Hematopoietic multipotent progenitor cell treated with erythropoietin and hydrocortisone succinate and interleukin-3 and kit ligand, for 6 days (in vitro differentiated cells): Measurements from ENCODE around the gene CEP290.
"Not testable (repeated sequence)": the region's sequence is repeated elsewhere in the genome, so short reads cannot be mapped to it uniquely, and the experiment has no call there.

Source experiments
- DNase-seq: peaks from one replicate; pipeline ENCODE4 v3.0.0-alpha.2; 2015

CEP290 gene

DNA sequence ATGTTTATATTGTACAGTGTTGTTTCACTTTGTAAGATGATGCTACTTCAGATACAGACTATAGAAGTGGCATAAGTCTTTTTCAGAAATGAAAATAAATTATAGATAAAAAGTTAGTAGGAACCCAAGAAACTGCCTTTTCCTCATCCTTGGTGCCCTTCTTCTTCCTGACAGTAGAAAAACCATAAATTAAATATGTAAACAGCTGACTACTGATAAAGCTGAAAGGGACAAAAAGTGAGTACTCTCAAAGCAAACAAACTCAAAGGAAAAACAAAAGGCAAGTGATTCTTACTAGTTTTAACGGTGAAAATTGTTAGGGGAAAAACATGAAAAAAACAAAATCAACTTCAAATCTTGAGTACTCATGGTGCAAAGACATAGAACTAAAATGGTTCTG lies 104.1 kb downstream of the CEP290 start:
- DNase-seq, result no peak

DNA sequence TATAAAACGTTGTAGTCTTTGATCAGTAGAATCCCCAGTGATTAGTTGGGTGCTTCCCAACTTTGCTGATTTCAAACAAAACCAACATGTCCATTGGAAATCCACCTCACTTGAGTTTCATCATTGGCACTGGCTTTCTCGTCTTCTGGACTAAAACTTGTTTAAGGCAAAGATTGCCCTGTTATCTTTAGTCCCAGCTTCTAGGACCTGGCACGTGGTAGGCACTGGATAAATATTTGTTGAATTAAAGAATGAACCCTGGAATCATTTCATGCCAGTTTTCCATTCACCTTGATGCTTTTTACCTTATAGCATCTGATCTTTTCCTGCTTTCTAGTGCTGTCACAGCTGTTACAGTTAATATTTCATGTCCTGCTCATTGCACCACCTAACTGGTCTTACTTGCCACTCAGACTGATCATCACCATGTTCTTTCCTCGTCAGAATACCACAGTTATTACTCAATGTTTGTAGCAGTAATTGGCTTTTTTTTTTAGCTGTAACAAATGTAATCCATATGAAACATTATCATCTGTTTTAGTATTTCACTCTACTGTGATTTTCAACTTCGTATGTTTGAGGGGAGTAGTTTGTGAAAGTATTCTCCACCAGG lies 105.4 kb downstream of the CEP290 start:
- DNase-seq, result peak; percentile 74

DNA sequence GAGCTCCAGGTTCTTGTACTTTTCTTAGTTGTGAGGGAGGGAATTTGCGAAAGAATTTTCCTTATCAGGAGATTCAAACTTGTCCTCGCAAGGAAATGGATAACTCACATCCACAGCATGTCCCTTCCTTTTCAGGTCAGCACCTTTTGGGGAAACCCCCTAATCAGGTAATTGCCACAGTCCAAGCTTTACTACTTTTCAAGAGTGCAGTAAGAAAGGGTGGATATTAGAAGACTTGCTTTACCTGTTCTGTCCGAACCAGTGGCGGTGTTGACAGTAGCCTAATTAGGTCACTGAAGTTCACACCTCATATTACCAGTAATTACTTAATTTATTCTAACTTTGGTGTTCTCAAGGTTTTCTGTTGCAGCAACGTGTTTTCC lies 106.0 kb downstream of the CEP290 start:
- DNase-seq, result peak; percentile 23

DNA sequence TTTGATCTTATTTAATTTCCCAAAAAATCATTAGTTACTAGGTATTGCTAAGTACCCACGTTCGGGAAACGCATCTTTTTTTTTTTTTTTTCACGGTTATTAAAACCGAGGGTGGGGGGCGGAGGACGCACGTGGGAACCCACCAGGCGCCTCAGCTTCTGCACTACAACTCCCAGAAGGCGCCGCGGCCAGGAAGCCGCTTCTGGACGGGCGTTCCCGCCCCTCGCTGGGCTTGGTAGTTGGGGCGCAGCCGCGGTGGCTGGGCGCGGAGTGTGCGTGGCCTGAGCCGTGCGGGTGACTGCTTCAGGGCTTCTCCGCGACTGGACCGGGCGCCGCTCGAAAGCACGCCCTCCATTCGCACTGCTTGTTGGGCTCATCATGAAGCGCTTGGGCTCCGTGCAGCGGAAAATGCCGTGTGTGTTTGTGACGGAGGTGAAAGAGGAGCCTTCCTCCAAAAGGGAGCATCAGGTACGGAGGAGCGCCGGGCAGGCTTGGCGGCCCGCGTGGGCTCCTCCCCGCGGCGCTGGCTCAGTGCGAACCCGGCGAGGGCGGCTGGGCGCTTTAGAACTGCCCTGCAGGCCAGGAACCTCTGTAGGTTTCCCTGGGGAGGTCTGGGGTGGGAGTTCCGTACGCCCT lies 106.5 kb downstream of the CEP290 start:
- DNase-seq, result peak; percentile 95

DNA sequence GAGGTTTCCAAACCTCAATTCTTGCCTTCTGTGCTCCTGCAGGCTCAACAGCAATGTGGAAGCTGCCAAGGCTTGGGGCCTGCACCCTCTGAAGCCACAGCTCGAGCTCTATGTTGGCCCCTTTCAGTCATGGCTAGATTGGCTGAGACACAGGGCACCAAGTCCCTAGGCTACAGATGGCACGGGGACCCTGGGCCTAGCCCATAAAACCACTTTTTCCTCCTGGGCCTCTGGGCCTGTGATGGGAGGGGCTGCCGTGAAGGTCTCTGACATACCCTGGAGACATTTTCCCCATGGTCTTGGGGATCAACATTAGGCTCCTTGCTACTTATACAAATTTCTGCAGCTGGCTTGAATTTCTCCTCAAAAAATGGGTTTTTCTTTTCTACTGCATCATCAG lies 110.7 kb downstream of the CEP290 start:
- not testable (repeated sequence) for DNase-seq

DNA sequence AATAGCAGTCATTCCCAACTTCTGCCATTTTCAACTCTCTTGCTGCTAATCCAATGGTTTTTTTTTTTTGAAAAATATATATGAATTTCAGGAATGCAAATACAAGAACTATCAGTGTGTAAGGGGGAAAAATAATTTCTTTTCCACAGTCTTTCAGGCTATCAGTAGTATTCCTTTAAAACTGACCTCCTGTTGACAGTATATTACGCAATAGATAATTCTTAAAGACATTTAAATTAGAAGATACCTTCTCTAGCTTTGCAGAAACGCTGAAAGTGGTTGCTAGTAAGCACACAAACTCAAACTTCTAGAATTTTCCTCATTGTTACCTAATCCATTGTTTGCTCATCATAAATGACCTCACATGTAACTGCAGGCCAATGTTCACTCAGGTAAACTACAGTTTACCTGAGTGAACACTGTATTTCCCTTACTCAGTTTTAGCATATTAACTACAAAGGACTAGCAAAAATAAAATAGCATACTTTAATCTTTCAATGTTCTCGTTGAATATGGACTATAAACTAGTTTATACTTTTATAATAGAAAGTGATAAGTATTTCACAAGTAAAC lies 112.7 kb downstream of the CEP290 start, which contains the start of gene C12orf50:
TSS of gene C12orf50 (minus strand) at position 309 of the 573 bp plus-strand sequence. CDS start 2,439 bp downstream, outside the sequence.
- no peak for DNase-seq

DNA sequence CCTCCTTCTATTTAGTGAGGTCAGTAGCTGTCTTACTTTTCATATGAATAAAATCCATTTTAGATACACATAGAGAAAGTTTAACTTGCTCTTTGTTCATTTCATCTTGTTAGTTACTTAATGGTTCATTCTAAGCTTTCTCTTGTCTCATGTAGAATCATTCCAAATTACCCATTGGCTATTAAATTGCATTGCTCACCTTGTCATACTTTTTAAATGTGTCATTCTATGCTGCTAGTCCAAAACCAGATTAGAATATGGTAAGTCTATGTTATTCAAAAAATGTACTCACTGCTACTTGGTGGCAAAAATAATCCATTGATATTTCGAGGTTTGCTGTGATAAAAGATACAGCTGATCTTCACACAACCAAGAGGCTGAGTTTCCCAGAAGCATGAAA lies 115.7 kb downstream of the CEP290 start:
- DNase-seq, result no peak

DNA sequence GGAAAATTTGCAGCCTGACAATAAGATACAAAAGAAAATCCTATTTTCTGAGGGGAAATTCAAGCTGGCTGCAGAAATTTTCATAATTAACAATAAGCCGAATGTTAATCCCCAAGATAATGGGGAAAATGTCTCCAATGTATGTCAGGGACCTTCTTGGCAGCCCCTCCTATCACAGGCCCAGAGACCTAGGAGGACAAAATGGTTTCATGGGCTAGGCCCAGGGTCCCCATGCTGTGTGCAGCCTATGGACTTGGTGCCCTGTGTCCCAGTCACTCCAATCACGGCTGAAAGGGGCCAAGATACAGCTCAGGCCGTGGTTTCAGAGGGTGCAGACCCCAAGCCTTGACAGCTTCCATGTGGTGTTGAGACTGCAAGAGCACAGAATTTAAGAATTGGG lies 123.9 kb downstream of the CEP290 start:
- no peak for DNase-seq

DNA sequence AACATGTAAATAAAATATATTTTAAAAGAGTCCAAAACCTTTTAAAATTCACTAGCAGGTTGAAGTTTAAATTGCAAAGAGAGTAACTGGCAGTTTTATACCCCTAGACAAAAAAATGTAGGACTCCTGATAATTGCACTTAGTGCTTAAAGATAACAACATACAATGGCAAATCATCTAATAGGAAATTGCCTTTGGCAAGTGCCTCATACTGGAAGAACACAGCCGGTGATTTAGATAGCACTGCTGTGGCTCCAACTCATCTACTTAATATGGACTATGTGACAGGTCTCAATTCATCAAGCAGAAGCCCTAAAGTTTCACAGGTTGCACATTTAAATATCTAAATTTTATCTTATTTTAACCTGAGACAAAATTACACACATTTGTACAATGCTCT lies 126.1 kb downstream of the CEP290 start:
- DNase-seq, result peak; percentile 9

DNA sequence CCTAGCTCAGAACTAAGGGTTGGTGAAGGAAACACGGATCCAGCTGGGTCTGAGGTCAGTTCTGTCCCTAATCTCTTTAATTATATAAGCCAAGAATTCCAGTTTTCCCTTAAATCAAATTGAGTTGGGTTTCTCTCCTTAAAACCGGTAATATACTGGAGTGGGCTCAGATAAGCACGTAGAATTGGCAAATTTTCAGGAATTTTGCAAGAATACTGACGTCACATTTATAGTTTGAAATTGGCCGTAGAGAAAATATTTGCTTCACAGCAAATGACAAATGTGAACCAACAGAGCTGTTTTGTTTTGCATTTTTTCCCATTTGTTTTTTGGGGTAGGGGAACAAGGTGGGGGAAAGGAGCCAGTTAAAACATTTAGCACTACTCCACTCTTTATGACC lies 130.1 kb downstream of the CEP290 start:
- DNase-seq, result no peak

DNA sequence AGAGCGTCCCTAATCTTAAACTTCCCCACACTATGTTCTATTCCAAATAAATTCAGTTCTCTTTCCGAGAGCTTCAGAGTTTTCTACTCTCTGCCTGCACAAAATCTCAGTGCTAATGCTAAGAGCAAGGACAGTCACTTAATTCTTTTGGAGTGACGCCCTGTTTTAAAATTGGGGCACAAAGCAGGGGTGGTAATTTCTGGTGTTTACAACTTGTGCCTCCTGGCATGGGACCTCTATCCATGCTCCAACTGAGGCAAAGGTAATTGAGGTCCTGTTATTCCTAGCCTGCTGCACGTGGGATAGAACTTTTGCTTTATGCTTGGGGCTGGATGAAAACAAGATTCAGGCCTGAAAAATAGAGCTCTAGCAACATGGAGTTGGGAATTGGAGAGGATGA lies 135.5 kb downstream of the CEP290 start:
- no peak for DNase-seq

DNA sequence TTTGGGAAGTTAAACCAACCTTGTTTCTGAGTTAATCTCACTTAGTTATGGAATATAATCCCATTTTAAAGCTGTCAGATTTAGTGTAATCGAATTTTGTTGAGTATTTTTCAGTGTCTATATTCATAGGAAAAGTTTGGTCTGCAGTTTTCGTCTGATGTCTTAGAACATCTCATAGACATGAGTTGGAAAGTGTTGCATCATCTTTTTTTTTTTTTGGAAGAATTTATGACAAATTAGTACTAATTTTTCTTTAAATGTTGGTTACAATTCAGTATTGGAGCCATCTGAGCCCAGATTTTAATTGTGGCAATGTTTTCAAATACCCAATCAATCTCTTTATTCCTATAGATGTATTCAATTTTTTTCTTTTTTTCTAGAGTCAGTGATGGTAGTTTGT lies 140.6 kb downstream of the CEP290 start:
- no peak for DNase-seq
